Breast epithelium (tissue), 3 donors: ENCODE measurements around the gene DGCR8.

Experiments used
- POLR2A ChIP-seq: fragments of 450-650 bp; IDR thresholded peaks from one replicate; pipeline ENCODE4 v1.6.1; 2016; ENCODE audit warnings: antibody characterized with exemption, mild to moderate bottlenecking, moderate library complexity
- TF ChIP-seq, protein P1 (sequence below), 3 donors: fragments of 450-650 bp; IDR thresholded peaks; one replicate each; pipeline ENCODE4 v1.5.1; 2016 to 2017; ENCODE audit warnings: antibody characterized with exemption in 3 of 3, mild to moderate bottlenecking in 3 of 3, moderate library complexity in 3 of 3

- TF ChIP-seq, protein P1, sequence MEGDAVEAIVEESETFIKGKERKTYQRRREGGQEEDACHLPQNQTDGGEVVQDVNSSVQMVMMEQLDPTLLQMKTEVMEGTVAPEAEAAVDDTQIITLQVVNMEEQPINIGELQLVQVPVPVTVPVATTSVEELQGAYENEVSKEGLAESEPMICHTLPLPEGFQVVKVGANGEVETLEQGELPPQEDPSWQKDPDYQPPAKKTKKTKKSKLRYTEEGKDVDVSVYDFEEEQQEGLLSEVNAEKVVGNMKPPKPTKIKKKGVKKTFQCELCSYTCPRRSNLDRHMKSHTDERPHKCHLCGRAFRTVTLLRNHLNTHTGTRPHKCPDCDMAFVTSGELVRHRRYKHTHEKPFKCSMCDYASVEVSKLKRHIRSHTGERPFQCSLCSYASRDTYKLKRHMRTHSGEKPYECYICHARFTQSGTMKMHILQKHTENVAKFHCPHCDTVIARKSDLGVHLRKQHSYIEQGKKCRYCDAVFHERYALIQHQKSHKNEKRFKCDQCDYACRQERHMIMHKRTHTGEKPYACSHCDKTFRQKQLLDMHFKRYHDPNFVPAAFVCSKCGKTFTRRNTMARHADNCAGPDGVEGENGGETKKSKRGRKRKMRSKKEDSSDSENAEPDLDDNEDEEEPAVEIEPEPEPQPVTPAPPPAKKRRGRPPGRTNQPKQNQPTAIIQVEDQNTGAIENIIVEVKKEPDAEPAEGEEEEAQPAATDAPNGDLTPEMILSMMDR (IDR thresholded peaks at IDR 0.05): no peak
- TF ChIP-seq POLR2A: no peak
These were observed 45.4 kb downstream of the DGCR8 start for GRCh38 chr22:20125201-20126174.
